Measurements from ENCODE around the gene CRIM1.

DNA sequence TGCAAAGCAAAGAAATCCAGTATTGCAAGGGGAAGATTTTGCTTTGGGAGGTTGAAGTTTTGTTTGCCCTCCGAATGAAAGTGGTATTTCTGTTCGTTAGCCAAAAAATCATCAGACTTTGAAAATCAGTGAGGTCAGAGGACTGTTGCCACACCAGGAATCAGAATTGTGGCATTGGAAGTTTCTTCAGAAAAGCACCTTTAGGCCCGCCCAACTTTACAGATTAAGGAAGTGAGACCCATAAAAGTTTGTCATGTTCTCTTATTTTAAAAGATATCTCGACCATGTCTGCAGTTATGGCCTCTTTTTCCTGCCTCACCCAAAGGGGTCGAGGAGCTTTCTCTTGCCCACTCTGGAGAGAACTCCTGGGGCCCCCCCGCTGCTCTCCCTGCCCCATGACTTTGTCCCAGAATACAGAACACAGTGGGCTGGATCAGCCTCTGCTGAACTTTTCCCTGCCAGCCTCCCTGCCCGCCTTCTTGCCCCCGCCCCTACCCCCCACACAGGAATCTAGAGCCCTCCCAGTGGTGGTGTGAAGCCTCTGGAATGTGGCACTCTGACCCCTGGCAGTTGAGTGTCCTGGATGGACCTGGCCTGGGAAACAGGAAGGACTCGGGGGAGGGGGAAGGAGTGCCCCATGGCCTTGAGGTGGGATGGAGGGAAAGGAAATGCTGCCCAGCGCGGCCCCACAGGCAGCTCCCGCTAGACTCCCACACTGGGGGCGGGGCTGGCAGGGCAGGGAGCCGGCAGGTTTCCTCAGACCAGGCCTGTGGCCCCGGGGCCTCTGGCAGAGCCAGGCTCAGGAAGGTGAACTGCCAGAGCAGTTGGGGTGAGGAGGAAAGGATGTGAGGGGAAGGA is 25.3 kb downstream of the CRIM1 start:
- TF ChIP-seq EZH2 (optimal IDR thresholded peaks at IDR 0.05; ENCODE audit: low read depth, low read length) (no peak), EZH2phosphoT487 (IDR thresholded peaks at IDR 0.05; ENCODE audit: low read length) (no peak)
- TF ChIP-seq, protein P1, sequence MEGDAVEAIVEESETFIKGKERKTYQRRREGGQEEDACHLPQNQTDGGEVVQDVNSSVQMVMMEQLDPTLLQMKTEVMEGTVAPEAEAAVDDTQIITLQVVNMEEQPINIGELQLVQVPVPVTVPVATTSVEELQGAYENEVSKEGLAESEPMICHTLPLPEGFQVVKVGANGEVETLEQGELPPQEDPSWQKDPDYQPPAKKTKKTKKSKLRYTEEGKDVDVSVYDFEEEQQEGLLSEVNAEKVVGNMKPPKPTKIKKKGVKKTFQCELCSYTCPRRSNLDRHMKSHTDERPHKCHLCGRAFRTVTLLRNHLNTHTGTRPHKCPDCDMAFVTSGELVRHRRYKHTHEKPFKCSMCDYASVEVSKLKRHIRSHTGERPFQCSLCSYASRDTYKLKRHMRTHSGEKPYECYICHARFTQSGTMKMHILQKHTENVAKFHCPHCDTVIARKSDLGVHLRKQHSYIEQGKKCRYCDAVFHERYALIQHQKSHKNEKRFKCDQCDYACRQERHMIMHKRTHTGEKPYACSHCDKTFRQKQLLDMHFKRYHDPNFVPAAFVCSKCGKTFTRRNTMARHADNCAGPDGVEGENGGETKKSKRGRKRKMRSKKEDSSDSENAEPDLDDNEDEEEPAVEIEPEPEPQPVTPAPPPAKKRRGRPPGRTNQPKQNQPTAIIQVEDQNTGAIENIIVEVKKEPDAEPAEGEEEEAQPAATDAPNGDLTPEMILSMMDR (IDR thresholded peaks at IDR 0.05; ENCODE audit: low read length), result no peak
